Measurements from ENCODE around the gene ANO1.

Gene ANO1

GRCh38 chr11:70097783-70098563, 19.9 kb downstream of the ANO1 start:
- no CpG with 5 or more reads among the region's 23 CpGs for WGBS (ENCODE audit: insufficient coverage, insufficient read length)
- Histone ChIP-seq H3K27ac (ENCODE audit: low read length) (no peak overlapping the region), H3K36me3 (ENCODE audit: control insufficient read depth, insufficient read depth, low read length) (no peaks in the 10 kb centered on the region), H3K4me1 (ENCODE audit: control insufficient read depth, insufficient read depth, low read length) (no peaks in the 10 kb centered on the region), H3K4me3 (ENCODE audit: low read length) (no peak overlapping the region), H3K9me3 (ENCODE audit: control insufficient read depth, insufficient read depth, low read length) (no peaks in the 10 kb centered on the region), H3K27me3 (ENCODE audit: control insufficient read depth, insufficient read depth, low read length) (no peaks in the 10 kb centered on the region)
- DNase-seq (ENCODE audit: low read depth, low spot score) = no peak

DNA sequence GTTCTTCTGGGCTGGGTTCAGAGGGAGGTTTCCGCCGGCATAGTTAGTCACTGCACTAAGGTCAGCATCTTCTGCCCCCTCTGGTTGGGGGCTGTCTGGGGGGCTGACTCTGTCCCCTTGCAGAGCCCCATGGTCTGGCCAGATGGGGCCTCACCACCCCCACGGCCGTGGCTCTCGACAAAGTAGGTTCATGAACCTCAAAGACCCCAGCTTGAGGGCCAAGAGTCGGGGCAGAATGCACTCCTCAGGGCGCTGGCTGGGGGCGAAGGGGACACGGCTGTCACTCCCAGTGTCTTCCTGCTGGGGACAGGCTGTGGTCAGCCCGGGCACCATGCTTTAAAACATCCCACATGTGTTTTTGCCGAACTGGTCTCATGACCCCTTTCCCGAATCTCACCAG, 20.8 kb downstream of the ANO1 start:
- Histone ChIP-seq H3K4me1 (ENCODE audit: control insufficient read depth, insufficient read depth, low read length) (no peaks in the 10 kb centered on the region), H3K36me3 (ENCODE audit: control insufficient read depth, insufficient read depth, low read length) (no peaks in the 10 kb centered on the region), H3K9me3 (ENCODE audit: control insufficient read depth, insufficient read depth, low read length) (no peaks in the 10 kb centered on the region), H3K27ac (ENCODE audit: low read length) (no peak overlapping the region), H3K27me3 (ENCODE audit: control insufficient read depth, insufficient read depth, low read length) (no peaks in the 10 kb centered on the region), H3K4me3 (ENCODE audit: low read length) (no peak overlapping the region)
- DNase-seq (ENCODE audit: low read depth, low spot score) = no peak
- no CpG with 5 or more reads among the region's 12 CpGs for WGBS (ENCODE audit: insufficient coverage, insufficient read length)

DNA sequence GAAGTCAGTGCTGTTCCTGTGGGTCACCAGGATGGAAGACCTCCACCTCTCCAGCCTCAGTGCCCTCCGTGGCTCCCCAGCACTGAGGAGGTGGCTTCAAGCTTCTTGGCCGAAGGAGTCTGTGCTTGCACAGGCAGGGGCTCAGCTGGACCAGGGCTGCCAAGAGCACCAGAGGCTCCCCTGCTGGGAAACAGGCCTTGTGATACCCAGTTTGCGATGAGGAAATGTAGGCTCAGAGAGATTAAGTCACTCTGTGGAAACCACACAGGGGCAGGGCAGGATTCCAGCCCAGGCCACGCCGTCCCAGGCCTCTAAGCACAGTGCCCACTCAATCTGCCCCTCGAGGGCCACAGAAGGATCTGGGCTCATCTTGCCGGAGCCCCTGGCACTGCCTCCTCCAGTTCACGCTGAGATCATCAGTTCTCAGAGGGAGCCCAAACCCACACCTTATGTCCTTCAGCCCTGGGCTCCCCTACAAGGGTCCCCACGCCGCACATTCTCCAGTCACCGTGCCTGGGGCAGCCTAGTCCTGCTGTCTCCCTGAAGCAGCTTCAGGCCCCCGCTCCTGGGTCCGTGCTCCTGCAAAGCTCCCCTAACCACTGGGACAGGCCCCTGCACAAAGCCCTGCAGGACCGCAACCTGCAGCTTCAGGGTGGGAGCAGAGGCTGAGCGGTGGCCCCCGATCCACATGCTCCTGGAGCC, 21.6 kb downstream of the ANO1 start:
- no CpG with 5 or more reads among the region's 16 CpGs for WGBS (ENCODE audit: insufficient coverage, insufficient read length)
- no peak for DNase-seq (ENCODE audit: low read depth, low spot score)
- no peaks in the 10 kb centered on the region for H3K9me3 ChIP-seq (ENCODE audit: control insufficient read depth, insufficient read depth, low read length)
- peaks cover 1% of the 10 kb centered on the region; the same call in 1 of the 2 replicates for H3K4me1 ChIP-seq (ENCODE audit: control insufficient read depth, insufficient read depth, low read length)
- no peak overlapping the region for H3K27ac ChIP-seq (ENCODE audit: low read length)
- no peaks in the 10 kb centered on the region for H3K27me3 ChIP-seq (ENCODE audit: control insufficient read depth, insufficient read depth, low read length)
- no peak overlapping the region for H3K4me3 ChIP-seq (ENCODE audit: low read length)
- H3K36me3 ChIP-seq (ENCODE audit: control insufficient read depth, insufficient read depth, low read length) = no peaks in the 10 kb centered on the region

- no peaks in the 10 kb centered on the region for H3K27me3 ChIP-seq (ENCODE audit: control insufficient read depth, insufficient read depth, low read length)
- H3K4me3 ChIP-seq (ENCODE audit: low read length) = no peak overlapping the region
- no CpG with 5 or more reads among the region's 8 CpGs for WGBS (ENCODE audit: insufficient coverage, insufficient read length)
- no peaks in the 10 kb centered on the region for H3K9me3 ChIP-seq (ENCODE audit: control insufficient read depth, insufficient read depth, low read length)
- no peak overlapping the region for H3K27ac ChIP-seq (ENCODE audit: low read length)
- H3K36me3 ChIP-seq (ENCODE audit: control insufficient read depth, insufficient read depth, low read length) = no peaks in the 10 kb centered on the region
- H3K4me1 ChIP-seq (ENCODE audit: control insufficient read depth, insufficient read depth, low read length) = peaks cover 3% of the 10 kb centered on the region; the same call in 1 of the 2 replicates
- DNase-seq (ENCODE audit: low read depth, low spot score) = no peak
These were observed 22.1 kb downstream of the ANO1 start for GRCh38 chr11:70100280-70100603.

DNA sequence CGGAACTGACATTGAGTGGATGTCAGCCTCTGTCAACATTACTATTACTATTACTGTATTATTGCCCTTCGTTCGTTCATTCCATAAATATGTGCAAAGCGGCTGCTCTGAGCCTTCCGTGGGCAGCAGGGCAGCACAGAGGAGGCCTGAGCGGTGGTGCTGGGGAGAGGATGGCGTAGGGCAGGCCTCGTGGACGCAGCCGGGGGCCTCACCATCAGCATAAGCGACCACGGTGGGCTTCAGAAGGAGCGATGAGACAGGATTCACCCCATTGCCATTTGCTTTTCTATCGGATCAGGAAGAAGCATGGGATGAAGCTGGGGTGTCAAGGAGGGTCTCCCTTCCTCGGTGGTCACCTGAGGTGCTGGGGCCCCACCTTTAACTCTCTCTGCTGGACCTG, 22.7 kb downstream of the ANO1 start:
- no CpG with 5 or more reads among the region's 15 CpGs for WGBS (ENCODE audit: insufficient coverage, insufficient read length)
- H3K36me3 ChIP-seq (ENCODE audit: control insufficient read depth, insufficient read depth, low read length) = no peaks in the 10 kb centered on the region
- H3K4me1 ChIP-seq (ENCODE audit: control insufficient read depth, insufficient read depth, low read length) = peaks cover 3% of the 10 kb centered on the region; the same call in 1 of the 2 replicates
- no peaks in the 10 kb centered on the region for H3K9me3 ChIP-seq (ENCODE audit: control insufficient read depth, insufficient read depth, low read length)
- DNase-seq (ENCODE audit: low read depth, low spot score) = no peak
- H3K27me3 ChIP-seq (ENCODE audit: control insufficient read depth, insufficient read depth, low read length) = no peaks in the 10 kb centered on the region
- no peak overlapping the region for H3K27ac ChIP-seq (ENCODE audit: low read length)
- H3K4me3 ChIP-seq (ENCODE audit: low read length) = no peak overlapping the region

GRCh38 chr11:70103256-70103975, 25.3 kb downstream of the ANO1 start:
- Histone ChIP-seq H3K27me3 (ENCODE audit: control insufficient read depth, insufficient read depth, low read length) (no peaks in the 10 kb centered on the region), H3K36me3 (ENCODE audit: control insufficient read depth, insufficient read depth, low read length) (no peaks in the 10 kb centered on the region), H3K9me3 (ENCODE audit: control insufficient read depth, insufficient read depth, low read length) (no peaks in the 10 kb centered on the region), H3K27ac (ENCODE audit: low read length) (no peak overlapping the region), H3K4me1 (ENCODE audit: control insufficient read depth, insufficient read depth, low read length) (peaks cover 3% of the 10 kb centered on the region; the same call in 1 of the 2 replicates), H3K4me3 (ENCODE audit: low read length) (no peak overlapping the region)
- no peak for DNase-seq (ENCODE audit: low read depth, low spot score)
- no CpG with 5 or more reads among the region's 25 CpGs for WGBS (ENCODE audit: insufficient coverage, insufficient read length)

- peaks cover 3% of the 10 kb centered on the region; the same call in 1 of the 2 replicates for H3K4me1 ChIP-seq (ENCODE audit: control insufficient read depth, insufficient read depth, low read length)
- no peak overlapping the region for H3K4me3 ChIP-seq (ENCODE audit: low read length)
- H3K9me3 ChIP-seq (ENCODE audit: control insufficient read depth, insufficient read depth, low read length) = no peaks in the 10 kb centered on the region
- DNase-seq (ENCODE audit: low read depth, low spot score) = no peak
- H3K27me3 ChIP-seq (ENCODE audit: control insufficient read depth, insufficient read depth, low read length) = no peaks in the 10 kb centered on the region
- H3K36me3 ChIP-seq (ENCODE audit: control insufficient read depth, insufficient read depth, low read length) = no peaks in the 10 kb centered on the region
- H3K27ac ChIP-seq (ENCODE audit: low read length) = no peak overlapping the region
- WGBS (ENCODE audit: insufficient coverage, insufficient read length) = no CpG with 5 or more reads among the region's 9 CpGs
These were observed 26.3 kb downstream of the ANO1 start for GRCh38 chr11:70104419-70104818.

DNA sequence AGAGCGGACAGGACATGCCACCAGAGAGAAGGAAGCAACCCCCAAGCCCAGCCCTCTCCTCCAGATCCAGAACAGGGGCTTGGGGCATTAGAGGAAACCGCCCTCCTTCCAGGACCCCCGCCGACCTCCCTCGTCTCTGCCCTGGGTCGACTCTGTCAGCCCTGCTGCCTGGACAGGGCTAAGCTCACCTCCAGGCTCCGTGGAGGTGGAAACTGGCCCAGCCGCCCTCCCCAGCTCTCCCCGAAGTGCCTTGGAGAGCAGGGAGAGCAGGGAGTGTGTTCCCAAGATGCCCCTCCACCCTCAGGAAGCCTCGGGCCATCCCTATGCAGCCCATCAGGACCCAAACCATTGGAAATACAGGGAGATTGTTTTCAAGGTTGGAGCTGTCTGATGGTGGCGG, 26.8 kb downstream of the ANO1 start:
- H3K9me3 ChIP-seq (ENCODE audit: control insufficient read depth, insufficient read depth, low read length) = no peaks in the 10 kb centered on the region
- no CpG with 5 or more reads among the region's 11 CpGs for WGBS (ENCODE audit: insufficient coverage, insufficient read length)
- H3K36me3 ChIP-seq (ENCODE audit: control insufficient read depth, insufficient read depth, low read length) = no peaks in the 10 kb centered on the region
- no peaks in the 10 kb centered on the region for H3K27me3 ChIP-seq (ENCODE audit: control insufficient read depth, insufficient read depth, low read length)
- peaks cover 3% of the 10 kb centered on the region; the same call in 1 of the 2 replicates for H3K4me1 ChIP-seq (ENCODE audit: control insufficient read depth, insufficient read depth, low read length)
- no peak overlapping the region for H3K27ac ChIP-seq (ENCODE audit: low read length)
- DNase-seq (ENCODE audit: low read depth, low spot score) = no peak
- H3K4me3 ChIP-seq (ENCODE audit: low read length) = no peak overlapping the region

GRCh38 chr11:70105369-70105754, 27.2 kb downstream of the ANO1 start:
- H3K4me1 ChIP-seq (ENCODE audit: control insufficient read depth, insufficient read depth, low read length) = peaks cover 3% of the 10 kb centered on the region; the same call in 1 of the 2 replicates
- WGBS (ENCODE audit: insufficient coverage, insufficient read length) = no CpG with 5 or more reads among the region's 12 CpGs
- no peak overlapping the region for H3K27ac ChIP-seq (ENCODE audit: low read length)
- no peak for DNase-seq (ENCODE audit: low read depth, low spot score)
- no peaks in the 10 kb centered on the region for H3K27me3 ChIP-seq (ENCODE audit: control insufficient read depth, insufficient read depth, low read length)
- no peaks in the 10 kb centered on the region for H3K36me3 ChIP-seq (ENCODE audit: control insufficient read depth, insufficient read depth, low read length)
- H3K4me3 ChIP-seq (ENCODE audit: low read length) = no peak overlapping the region
- H3K9me3 ChIP-seq (ENCODE audit: control insufficient read depth, insufficient read depth, low read length) = no peaks in the 10 kb centered on the region

DNA sequence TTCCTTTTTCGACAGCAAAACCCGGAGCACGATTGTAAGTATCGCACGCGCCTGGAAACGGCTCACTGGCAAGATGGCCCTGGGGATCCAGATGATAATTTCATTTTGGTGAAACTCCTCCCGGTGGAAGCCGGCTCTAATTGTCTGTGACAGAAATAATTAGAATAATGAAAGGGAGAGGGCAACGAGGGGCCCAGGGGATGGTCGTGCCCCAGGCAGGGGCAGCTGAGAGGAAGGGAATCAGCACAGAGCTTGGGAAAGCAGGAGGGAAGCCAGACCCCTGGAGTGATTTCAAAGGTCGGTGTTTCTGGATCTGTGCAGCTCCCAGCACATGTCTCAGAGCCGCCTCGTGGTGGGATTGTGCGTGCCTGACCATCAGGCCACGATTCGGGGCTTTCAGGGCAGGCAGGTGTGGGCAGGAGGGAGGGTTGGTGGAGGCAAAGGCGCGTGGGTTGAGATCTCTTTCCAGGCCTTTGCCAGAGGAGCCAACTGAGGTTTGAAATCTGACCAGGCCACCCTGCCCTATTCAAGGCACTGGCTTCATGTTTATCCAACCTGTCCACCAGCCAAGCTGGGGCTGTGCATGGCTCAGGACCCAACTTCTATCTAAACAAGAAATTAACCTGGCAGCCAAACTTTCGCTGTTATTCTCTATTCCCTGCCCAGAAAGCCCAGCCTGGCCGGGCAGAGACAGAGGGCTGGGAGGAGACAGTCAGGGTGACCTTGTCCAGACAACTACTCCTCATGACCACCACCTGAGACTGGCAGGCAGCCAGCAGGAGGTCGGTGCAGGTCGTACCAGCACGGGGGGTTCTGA, 27.8 kb downstream of the ANO1 start:
- Histone ChIP-seq H3K9me3 (ENCODE audit: control insufficient read depth, insufficient read depth, low read length) (no peaks in the 10 kb centered on the region), H3K4me3 (ENCODE audit: low read length) (no peak overlapping the region), H3K36me3 (ENCODE audit: control insufficient read depth, insufficient read depth, low read length) (no peaks in the 10 kb centered on the region), H3K4me1 (ENCODE audit: control insufficient read depth, insufficient read depth, low read length) (peaks cover 3% of the 10 kb centered on the region; the same call in 1 of the 2 replicates), H3K27ac (ENCODE audit: low read length) (no peak overlapping the region), H3K27me3 (ENCODE audit: control insufficient read depth, insufficient read depth, low read length) (no peaks in the 10 kb centered on the region)
- whole genome bisulfite sequencing (ENCODE audit: insufficient coverage, insufficient read length) = no CpG with 5 or more reads among the region's 24 CpGs
- no peak for DNase-seq (ENCODE audit: low read depth, low spot score)
